ENCODE results near the gene RNF150.

DNA sequence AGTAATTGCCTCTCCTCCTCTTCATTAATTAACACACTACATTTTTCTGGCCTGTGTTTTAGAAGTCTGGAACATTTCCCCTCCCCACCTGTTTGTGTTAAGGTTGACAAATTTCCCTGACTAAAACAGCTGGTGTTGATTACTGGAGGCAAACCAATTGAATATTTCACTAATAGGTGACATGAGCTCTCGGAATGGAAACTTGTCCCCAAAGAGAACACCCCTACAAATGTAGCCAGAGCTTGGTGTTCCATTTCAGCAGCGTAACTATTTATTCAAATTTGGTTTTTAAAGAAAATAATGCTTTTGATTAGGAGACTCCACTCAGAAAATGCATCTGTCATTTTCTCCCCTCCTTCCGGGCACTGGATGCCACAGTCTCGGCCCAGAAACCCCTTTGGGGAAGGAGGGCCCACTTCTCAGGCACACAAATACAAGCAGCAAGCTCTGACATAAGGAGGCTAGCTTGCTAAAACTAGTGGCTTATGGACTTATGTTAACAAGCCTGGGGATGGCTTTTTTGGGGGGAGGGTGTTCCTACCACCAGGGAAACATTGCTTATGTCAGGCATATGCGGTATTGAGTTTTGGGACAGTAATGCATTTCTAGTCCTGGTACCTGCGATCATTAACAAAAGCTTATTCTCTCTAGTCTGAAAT is 2.2 kb downstream of the RNF150 start:
- TF ChIP-seq, protein P1, sequence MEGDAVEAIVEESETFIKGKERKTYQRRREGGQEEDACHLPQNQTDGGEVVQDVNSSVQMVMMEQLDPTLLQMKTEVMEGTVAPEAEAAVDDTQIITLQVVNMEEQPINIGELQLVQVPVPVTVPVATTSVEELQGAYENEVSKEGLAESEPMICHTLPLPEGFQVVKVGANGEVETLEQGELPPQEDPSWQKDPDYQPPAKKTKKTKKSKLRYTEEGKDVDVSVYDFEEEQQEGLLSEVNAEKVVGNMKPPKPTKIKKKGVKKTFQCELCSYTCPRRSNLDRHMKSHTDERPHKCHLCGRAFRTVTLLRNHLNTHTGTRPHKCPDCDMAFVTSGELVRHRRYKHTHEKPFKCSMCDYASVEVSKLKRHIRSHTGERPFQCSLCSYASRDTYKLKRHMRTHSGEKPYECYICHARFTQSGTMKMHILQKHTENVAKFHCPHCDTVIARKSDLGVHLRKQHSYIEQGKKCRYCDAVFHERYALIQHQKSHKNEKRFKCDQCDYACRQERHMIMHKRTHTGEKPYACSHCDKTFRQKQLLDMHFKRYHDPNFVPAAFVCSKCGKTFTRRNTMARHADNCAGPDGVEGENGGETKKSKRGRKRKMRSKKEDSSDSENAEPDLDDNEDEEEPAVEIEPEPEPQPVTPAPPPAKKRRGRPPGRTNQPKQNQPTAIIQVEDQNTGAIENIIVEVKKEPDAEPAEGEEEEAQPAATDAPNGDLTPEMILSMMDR (IDR thresholded peaks at IDR 0.05; ENCODE audit: low read depth, low read length, missing input control): no peak
- TF ChIP-seq, protein P2, sequence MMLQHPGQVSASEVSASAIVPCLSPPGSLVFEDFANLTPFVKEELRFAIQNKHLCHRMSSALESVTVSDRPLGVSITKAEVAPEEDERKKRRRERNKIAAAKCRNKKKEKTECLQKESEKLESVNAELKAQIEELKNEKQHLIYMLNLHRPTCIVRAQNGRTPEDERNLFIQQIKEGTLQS (IDR thresholded peaks at IDR 0.05): no peak
- TF ChIP-seq REST (IDR thresholded peaks at IDR 0.05) (no peak), YY1 (IDR thresholded peaks at IDR 0.05) (no peak), EGR1 (IDR thresholded peaks at IDR 0.05; ENCODE audit: low read depth in 2 of 2) (no peak), JUND (IDR thresholded peaks at IDR 0.05) (no peak), GABPA (IDR thresholded peaks at IDR 0.05 in 1 of 2, conservative IDR thresholded peaks at IDR 0.05 in 1 of 2) (no peak), TAF1 (conservative IDR thresholded peaks at IDR 0.05) (no peak), RXRA (IDR thresholded peaks at IDR 0.05) (no peak), SP1 (IDR thresholded peaks at IDR 0.05) (no peak)
